K562 (cell line): Measurements from ENCODE around the gene AFF3. TPM values are rescaled to one million over a fixed set of nuclear protein-coding genes. Genes with fewer than 3 reads are reported as not detected.

Source experiments
- ATAC-seq: fragments of 200-7000 bp; cut with Tn5 transposase; 3 replicates; pipeline ENCODE4 v1.9.1; 2020; ENCODE audit warnings: moderate library complexity
- BruUV-seq: library from RNA; stranded (reverse); fragments of 400-500 nt; replicated peaks from 2 replicates; lab custom pipeline; 2021; lab: Mats Ljungman, UMichigan
- CTCF ChIA-PET: fragments of 300-600 bp; formaldehyde crosslinking; extraction: SDS; loops from one replicate; lab custom pipeline; 2021; ENCODE audit warnings: low intra/inter-chr PET ratio; lab: Yijun Ruan, JAX
- POLR2A ChIA-PET: fragments of 300-600, 350-650 bp; sonication (Branson Sonifier 250); formaldehyde crosslinking; extraction: SDS; loops from one replicate; lab custom pipeline; 2021; ENCODE audit warnings: antibody characterized with exemption, inconsistent platforms; lab: Yijun Ruan, JAX
- DNase-seq, 4 experiments: peaks; one replicate each; pipeline versions ENCODE4 v3.0.0 to v3.0.0-alpha.2; 2011 to 2018; ENCODE audit warnings: low spot score in 3 of 4, mixed read lengths in 3 of 4; ENCODE audit errors: extremely low read depth in 1 of 4
- FAIRE-seq: peaks from 2 replicates; lab custom pipeline; 2011; peaks lifted over from hg19 to GRCh38; lab: Jason Lieb, UNC
- H2AFZ ChIP-seq: 2 replicates; pipeline ENCODE4 v1.6.0; 2011; ENCODE audit warnings: low read depth, low read length, control low read depth, inconsistent platforms
- H3K27ac ChIP-seq: fragments of 200-600 bp; 3 replicates; pipeline ENCODE4 v1.8.0; 2011; ENCODE audit warnings: low read depth, mild to moderate bottlenecking, control low read depth, inconsistent platforms, low read length, moderate library complexity, mixed read lengths; ENCODE audit errors: extremely low read depth
- H3K27me3 ChIP-seq, 2 experiments: fragments of 300-600 bp in 1 of 2; 2 replicates in 1 of 2; 3 replicates in 1 of 2; pipeline versions ENCODE4 v1.6.0 to v1.8.0; 2011; ENCODE audit warnings: inconsistent platforms in 2 of 2, low read length in 2 of 2, mild to moderate bottlenecking in 1 of 2, mixed read lengths in 1 of 2, moderate library complexity in 1 of 2; ENCODE audit not compliant: control insufficient read depth in 2 of 2, insufficient read depth in 2 of 2
- H3K36me3 ChIP-seq: fragments of 300-600 bp; 3 replicates; pipeline ENCODE4 v1.8.0; 2011; ENCODE audit warnings: mild to moderate bottlenecking, low read length, inconsistent platforms; ENCODE audit not compliant: control insufficient read depth, insufficient read depth
- H3K4me1 ChIP-seq, 2 experiments: fragments of 200-600 bp in 1 of 2; replicated peaks in 1 of 2; 2 replicates in 1 of 2; 3 replicates in 1 of 2; pipeline versions ENCODE4 v1.5.1 to v1.8.0; 2011; ENCODE audit warnings: inconsistent platforms in 2 of 2, low read length in 2 of 2, mild to moderate bottlenecking in 1 of 2, mixed read lengths in 1 of 2, moderate library complexity in 1 of 2; ENCODE audit not compliant: control insufficient read depth in 2 of 2, insufficient read depth in 2 of 2
- H3K4me2 ChIP-seq: 2 replicates; pipeline ENCODE4 v1.6.1; 2011; ENCODE audit warnings: low read length, control low read depth, inconsistent platforms, mixed read lengths; ENCODE audit not compliant: insufficient read depth
- H3K4me3 ChIP-seq: fragments of 200-600 bp; sonication (generic), shearing (Covaris generic); 2 replicates; pipeline ENCODE4 v1.5.1; 2016; ENCODE audit warnings: control low read depth, inconsistent platforms
- H3K79me2 ChIP-seq: fragments of 200-600 bp; 3 replicates; pipeline ENCODE4 v1.8.0; 2011; ENCODE audit warnings: low read length, inconsistent platforms; ENCODE audit not compliant: control insufficient read depth, insufficient read depth
- H3K9ac ChIP-seq, 2 experiments: 2 replicates each; pipeline versions ENCODE4 v1.6.0 to v1.6.1; 2011; ENCODE audit warnings: low read depth in 2 of 2, low read length in 2 of 2, control low read depth in 1 of 2, inconsistent platforms in 1 of 2, mild to moderate bottlenecking in 1 of 2, mixed read lengths in 1 of 2; ENCODE audit not compliant: insufficient read depth in 1 of 2
- H3K9me1 ChIP-seq: one replicate; pipeline ENCODE4 v1.6.0; 2011; ENCODE audit warnings: inconsistent platforms, mild to moderate bottlenecking, low read length, moderate library complexity; ENCODE audit not compliant: control insufficient read depth, insufficient read depth
- H3K9me3 ChIP-seq: replicated peaks from 2 replicates; pipeline ENCODE4 v1.5.1; 2011; ENCODE audit warnings: low read depth, low read length, inconsistent platforms; ENCODE audit not compliant: control insufficient read depth, insufficient read depth
- H4K20me1 ChIP-seq: replicated peaks from 2 replicates; pipeline ENCODE4 v1.6.1; 2011; ENCODE audit warnings: low read length, inconsistent platforms, mixed read lengths; ENCODE audit not compliant: control insufficient read depth, insufficient read depth
- CBFB ChIP-seq: sonication (generic); formaldehyde crosslinking; IDR thresholded peaks from 2 replicates; pipeline ENCODE4 v1.4.0; 2020; ENCODE audit warnings: mild to moderate bottlenecking, missing genetic modification reagents
- CBX2 ChIP-seq: fragments of 200-600 bp; sonication (generic); IDR thresholded peaks from one replicate; pipeline ENCODE4 v1.6.1; 2012; ENCODE audit warnings: mild to moderate bottlenecking, low read length, inconsistent platforms; ENCODE audit not compliant: insufficient read depth, poor library complexity, severe bottlenecking
- HDAC8 ChIP-seq: fragments of 450-650 bp; IDR thresholded peaks from 2 replicates; pipeline ENCODE4 v1.6.1; 2016; ENCODE audit warnings: mild to moderate bottlenecking, missing genetic modification characterization, moderate library complexity, missing compliant biosample characterization
- OTX1 ChIP-seq: fragments of 450-650 bp; formaldehyde crosslinking; IDR thresholded peaks from 2 replicates; pipeline ENCODE4 v1.4.0; 2022; ENCODE audit warnings: mild to moderate bottlenecking
- RUNX1 ChIP-seq: sonication (generic); IDR thresholded peaks from 2 replicates; pipeline ENCODE4 v1.6.1; 2016; ENCODE audit warnings: antibody characterized with exemption, low read depth
- WGBS: fragments of 100-300 bp; shearing (Covaris generic); methylation state at CpG from one replicate; pipeline ENCODE4 v1.1.6; 2016; ENCODE audit warnings: low coverage, mixed read lengths; ENCODE audit not compliant: insufficient coverage; ENCODE audit errors: missing lambda C conversion rate; 5-methylcytosine and 5-hydroxymethylcytosine counted together
- in situ Hi-C: fragments of 300-500 bp; cut with MboI; formaldehyde crosslinking; loops from 4 replicates; pipeline ENCODE4 v1.15.0; 2018; ENCODE audit warnings: inconsistent platforms, mixed read lengths
- intact Hi-C: fragments of 100-400 bp; cut with micrococcal nuclease; formaldehyde crosslinking; loops from 2 replicates; pipeline ENCODE4 v1.14.2; 2022
- polyA plus RNA-seq, 8 experiments: library from polyadenylated mRNA; depleted of rRNA in 4 of 8; stranded (reverse) in 5 of 8; unstranded in 3 of 8; fragments of >200 nt; fragmentation: Nextera tagmentation in 2 of 8; fragmentation: Illumina TruSeq in 1 of 8; extraction: Ambion mirVana in 2 of 8; extraction: Trizol in 1 of 8; gene quantifications; 2 replicates each; pipeline versions ENCODE4 v1.2.1 to v1.2.3, GENCODE V29; 2011 to 2014; ENCODE audit warnings: inconsistent platforms in 1 of 8, missing spikeins in 1 of 8
- total RNA-seq, 7 experiments: library from RNA; depleted of rRNA in 6 of 7; stranded (reverse); fragments of >200 nt in 6 of 7; fragmentation: Illumina TruSeq in 2 of 7; extraction: Trizol in 2 of 7; gene quantifications; 2 replicates each; pipeline versions ENCODE4 v1.2.1 to v1.2.3, GENCODE V29; 2011 to 2021; ENCODE audit warnings: low replicate concordance in 1 of 7

Gene AFF3
- total and polyA plus RNA-seq, 9 of the 15 experiments (the other 6 are each of a cell fraction or from before 2014, with no cell fraction given): 0.02 to 0.11 TPM; not detected in 7

- TF ChIP-seq CBX2: no peak
- TF ChIP-seq HDAC8 (tag): no peak
- TF ChIP-seq RUNX1: no peak
These were observed 498.5 kb downstream of the AFF3 start (continued) for GRCh38 chr2:99643787-99644418.

GRCh38 chr2:99641999-99642398, 500.4 kb downstream of the AFF3 start:
- no peaks in the 10 kb centered on the region for H3K36me3 ChIP-seq
- POLR2A ChIA-PET: no interaction called here
- H3K27me3 ChIP-seq: peaks cover 4 to 25% of the 10 kb centered on the region in 2 experiments; a peak in 3 of 5 replicates
- CTCF ChIA-PET: no interaction called here
- no peak overlapping the region for H3K4me3 ChIP-seq
- H3K9me3 ChIP-seq: no peaks in the 10 kb centered on the region
- no peak overlapping the region for H2AFZ ChIP-seq
- no TSS peak for BruUV-seq
- H3K9me1 ChIP-seq: no peaks in the 10 kb centered on the region
- TF ChIP-seq CBFB (CRISPR knock-in tag) (no peak), OTX1 (CRISPR knock-in tag) (no peak)
- TF ChIP-seq, all 486 proteins: peak for 0
- H3K9ac ChIP-seq: no peak overlapping the region
- H4K20me1 ChIP-seq: no peaks in the 10 kb centered on the region; the same call in 1 of the 2 replicates
- FAIRE-seq: peak; percentile 26
- H3K4me1 ChIP-seq: peaks cover 0 to 3% of the 10 kb centered on the region in 2 experiments; a peak in 1 of 5 replicates
- ATAC-seq: no peak
- intact Hi-C loops (no loop called here), in situ Hi-C loops (no loop called here)
- no peaks in the 10 kb centered on the region for H3K79me2 ChIP-seq
- H3K27ac ChIP-seq: no peak overlapping the region
- WGBS: 5% methylated on average over 4 of the region's 4 CpGs
- no peak for DNase-seq
- no peak overlapping the region for H3K4me2 ChIP-seq
